Thyroid gland (tissue), 4 donors: Measurements from ENCODE around the gene IL37. TPM values are rescaled to one million over a fixed set of nuclear protein-coding genes. Genes with fewer than 3 reads are reported as not detected.

ENCODE experiments used
- DNase-seq, 2 donors: peaks; one replicate each; pipeline ENCODE4 v3.0.0-alpha.2; 2019
- H3K27ac ChIP-seq, 3 donors: fragments of 200-600 bp; sonication (generic); 1 replicate in 2 of 3; 2 replicates in 1 of 3; pipeline ENCODE4 v1.5.1; 2016 to 2019; ENCODE audit warnings: mild to moderate bottlenecking in 1 of 3, moderate library complexity in 1 of 3
- H3K27me3 ChIP-seq: fragments of 200-600 bp; sonication (generic); one replicate; pipeline ENCODE4 v1.5.1; 2019
- H3K36me3 ChIP-seq, 2 donors: fragments of 200-600 bp; sonication (generic); one replicate each; pipeline ENCODE4 v1.5.1; 2016 to 2019
- H3K4me1 ChIP-seq, 2 donors: fragments of 200-600 bp; sonication (generic); one replicate each; pipeline ENCODE4 v1.5.1; 2017 to 2019
- H3K4me3 ChIP-seq, 3 donors: fragments of 200-600 bp; sonication (generic); replicated peaks in 1 of 3; 1 replicate in 2 of 3; 2 replicates in 1 of 3; pipeline ENCODE4 v1.5.1; 2016; ENCODE audit warnings: mild to moderate bottlenecking in 1 of 3
- H3K9me3 ChIP-seq: fragments of 200-600 bp; sonication (generic); one replicate; pipeline ENCODE4 v1.5.1; 2017
- POLR2A ChIP-seq, 2 donors: fragments of 450-650 bp; IDR thresholded peaks; one replicate each; pipeline ENCODE4 v1.6.1; 2017; ENCODE audit warnings: antibody characterized with exemption in 2 of 2, mild to moderate bottlenecking in 2 of 2, moderate library complexity in 1 of 2
- WGBS, 2 donors: methylation state at CpG; one replicate each; pipeline ENCODE4 v1.1.5; 2017; 5-methylcytosine and 5-hydroxymethylcytosine counted together
- intact Hi-C: fragments of 100-400 bp; cut with DNase I; formaldehyde crosslinking; loops from one replicate; pipeline ENCODE4 v1.15.1; 2023
- total RNA-seq, 4 donors: library from RNA; depleted of rRNA; stranded (reverse); fragments of >200 nt; gene quantifications; one replicate each; pipeline ENCODE4 v1.2.3, GENCODE V29; 2016
- TF ChIP-seq, protein P1 (sequence below), 6 experiments: fragments of 200-600 bp in 3 of 6; fragments of 450-650 bp in 3 of 6; sonication (generic) in 3 of 6; IDR thresholded peaks; one replicate each; pipeline ENCODE4 v1.5.1; 2016 to 2019; ENCODE audit warnings: antibody characterized with exemption in 6 of 6, mild to moderate bottlenecking in 2 of 6, inconsistent platforms in 1 of 6, moderate library complexity in 1 of 6

Gene IL37
- total RNA-seq, 4 donors from 2014 or later = not detected

DNA sequence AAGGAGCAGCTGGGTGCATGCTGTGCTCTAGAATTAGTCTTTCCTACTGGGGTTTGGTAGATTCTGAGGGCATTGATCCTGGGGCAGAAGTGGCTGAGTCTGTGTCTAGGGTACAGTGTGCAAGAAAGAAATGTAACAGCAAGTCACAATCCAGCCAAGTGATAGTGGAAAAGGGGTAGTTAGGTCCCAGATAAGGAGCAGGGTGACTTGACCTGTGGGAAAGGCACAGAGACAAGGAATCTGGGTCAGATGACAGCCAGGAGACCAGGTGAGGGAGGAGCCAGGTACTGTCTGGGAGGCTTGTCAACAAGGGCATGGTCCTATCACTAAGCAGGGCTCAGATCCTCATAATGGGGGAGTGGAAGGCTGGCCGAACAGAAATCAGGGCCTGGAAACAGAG is 8.1 kb downstream of the IL37 start:
- WGBS, 2 donors = 92 to 96% methylated on average over 1 of the region's 1 CpG
- Histone ChIP-seq H3K4me3 (no peak overlapping the region), H3K27me3 (no peaks in the 10 kb centered on the region), H3K4me1 (no peaks in the 10 kb centered on the region), H3K9me3 (no peaks in the 10 kb centered on the region), H3K27ac (no peak overlapping the region), H3K36me3 (no peaks in the 10 kb centered on the region)
- intact Hi-C loops = no loop called here
- TF ChIP-seq, protein P1, sequence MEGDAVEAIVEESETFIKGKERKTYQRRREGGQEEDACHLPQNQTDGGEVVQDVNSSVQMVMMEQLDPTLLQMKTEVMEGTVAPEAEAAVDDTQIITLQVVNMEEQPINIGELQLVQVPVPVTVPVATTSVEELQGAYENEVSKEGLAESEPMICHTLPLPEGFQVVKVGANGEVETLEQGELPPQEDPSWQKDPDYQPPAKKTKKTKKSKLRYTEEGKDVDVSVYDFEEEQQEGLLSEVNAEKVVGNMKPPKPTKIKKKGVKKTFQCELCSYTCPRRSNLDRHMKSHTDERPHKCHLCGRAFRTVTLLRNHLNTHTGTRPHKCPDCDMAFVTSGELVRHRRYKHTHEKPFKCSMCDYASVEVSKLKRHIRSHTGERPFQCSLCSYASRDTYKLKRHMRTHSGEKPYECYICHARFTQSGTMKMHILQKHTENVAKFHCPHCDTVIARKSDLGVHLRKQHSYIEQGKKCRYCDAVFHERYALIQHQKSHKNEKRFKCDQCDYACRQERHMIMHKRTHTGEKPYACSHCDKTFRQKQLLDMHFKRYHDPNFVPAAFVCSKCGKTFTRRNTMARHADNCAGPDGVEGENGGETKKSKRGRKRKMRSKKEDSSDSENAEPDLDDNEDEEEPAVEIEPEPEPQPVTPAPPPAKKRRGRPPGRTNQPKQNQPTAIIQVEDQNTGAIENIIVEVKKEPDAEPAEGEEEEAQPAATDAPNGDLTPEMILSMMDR (IDR thresholded peaks at IDR 0.05) = no peak
- no peak for TF ChIP-seq POLR2A (IDR thresholded peaks at IDR 0.05)
- DNase-seq = no peak

DNA sequence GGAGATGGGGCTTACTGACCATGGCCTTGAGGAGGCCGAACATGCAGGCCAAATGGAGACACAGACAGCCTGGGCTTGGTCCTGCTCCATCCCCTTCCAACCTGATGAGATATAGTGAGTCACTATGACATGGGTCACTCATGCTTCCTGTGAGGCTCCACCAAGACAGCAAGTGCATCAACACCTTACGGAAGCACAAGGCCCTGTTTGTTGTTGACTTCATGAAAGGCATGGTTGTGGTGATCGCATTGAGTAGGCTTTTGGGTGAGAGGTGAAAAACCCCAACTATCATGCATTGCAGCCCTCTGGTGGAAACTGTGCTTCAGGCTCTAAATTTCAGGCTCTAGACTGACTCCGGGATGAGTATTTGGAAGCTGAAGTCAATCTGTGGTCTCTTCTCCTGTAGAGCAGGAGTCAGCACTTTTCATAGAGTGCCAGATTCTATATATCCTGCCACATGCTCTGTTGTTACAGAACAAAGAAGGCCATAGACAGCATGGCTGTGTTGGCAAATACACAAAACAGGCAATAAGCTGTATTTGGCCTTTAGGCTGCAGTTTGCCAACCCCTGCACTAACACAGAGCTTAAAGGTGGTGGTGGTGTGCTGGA is 10.1 kb downstream of the IL37 start:
- H3K27ac ChIP-seq = no peak overlapping the region
- no peaks in the 10 kb centered on the region for H3K27me3 ChIP-seq
- no peak overlapping the region for H3K4me3 ChIP-seq
- 63 to 76% methylated on average over 4 of the region's 4 CpGs for WGBS, 2 donors
- no peak for TF ChIP-seq POLR2A (IDR thresholded peaks at IDR 0.05)
- TF ChIP-seq, protein P1 (IDR thresholded peaks at IDR 0.05) = no peak
- no peaks in the 10 kb centered on the region for H3K36me3 ChIP-seq
- intact Hi-C loops = no loop called here
- DNase-seq = no peak
- no peaks in the 10 kb centered on the region for H3K9me3 ChIP-seq
- no peaks in the 10 kb centered on the region for H3K4me1 ChIP-seq

DNA sequence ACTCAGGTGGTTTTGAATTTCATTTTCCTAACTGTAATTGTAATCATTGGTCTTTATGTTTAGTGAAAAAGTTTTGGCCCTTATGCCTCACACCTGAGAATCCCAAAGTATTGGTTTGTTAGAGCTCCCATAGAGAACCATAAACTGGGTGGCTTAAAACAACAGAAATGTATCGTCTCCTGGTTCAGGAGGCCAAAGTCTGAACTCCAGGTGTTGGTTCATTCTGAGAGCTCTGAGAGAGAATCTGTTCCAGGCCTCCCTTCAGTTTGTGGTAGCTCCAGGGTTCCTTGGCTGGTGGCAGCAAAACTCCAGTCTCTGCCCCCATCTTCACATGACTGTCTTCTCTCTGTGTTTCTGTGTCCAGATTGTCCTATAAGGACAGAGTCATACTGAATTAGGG is 11.0 kb downstream of the IL37 start:
- TF ChIP-seq, protein P1 (IDR thresholded peaks at IDR 0.05) = no peak
- TF ChIP-seq POLR2A (IDR thresholded peaks at IDR 0.05) = no peak
- Histone ChIP-seq H3K9me3 (no peaks in the 10 kb centered on the region), H3K4me3 (no peak overlapping the region), H3K27me3 (no peaks in the 10 kb centered on the region), H3K27ac (no peak overlapping the region), H3K4me1 (no peaks in the 10 kb centered on the region), H3K36me3 (no peaks in the 10 kb centered on the region)
- WGBS, 2 donors = 75 to 89% methylated on average over 1 of the region's 1 CpG
- intact Hi-C loops = no loop called here
- DNase-seq = no peak

DNA sequence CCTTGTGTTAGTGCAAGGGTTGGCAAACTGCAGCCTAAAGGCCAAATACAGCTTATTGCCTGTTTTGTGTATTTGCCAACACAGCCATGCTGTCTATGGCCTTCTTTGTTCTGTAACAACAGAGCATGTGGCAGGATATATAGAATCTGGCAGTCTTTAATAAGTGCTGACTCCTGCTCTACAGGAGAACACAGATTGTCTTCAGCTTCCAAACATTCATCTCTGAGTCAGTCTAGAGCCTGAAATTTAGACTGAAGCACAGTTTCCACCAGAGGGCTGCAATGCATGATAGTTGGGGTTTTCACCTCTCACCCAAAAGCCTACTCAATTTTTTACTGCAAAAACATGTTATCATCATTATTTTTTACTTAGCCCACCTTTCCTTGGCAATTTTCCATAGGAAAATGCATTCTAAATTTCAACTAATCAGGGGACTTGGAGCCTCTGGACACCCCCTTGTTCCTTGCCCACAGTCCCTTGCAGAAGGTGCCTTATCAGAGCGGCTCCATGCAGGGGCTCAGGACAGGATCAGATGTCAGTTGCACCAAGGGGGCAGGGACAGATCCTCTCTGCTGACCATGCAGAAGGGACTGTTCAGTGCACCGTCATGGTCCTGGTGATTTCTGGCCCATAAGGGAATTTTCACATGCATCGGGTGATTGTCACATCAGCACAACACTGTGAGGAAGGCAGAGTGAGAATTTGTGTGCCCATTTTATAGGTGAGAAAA is 12.4 kb downstream of the IL37 start:
- no peak overlapping the region for H3K4me3 ChIP-seq
- H3K27me3 ChIP-seq = no peaks in the 10 kb centered on the region
- TF ChIP-seq POLR2A (IDR thresholded peaks at IDR 0.05) = no peak
- H3K4me1 ChIP-seq = no peaks in the 10 kb centered on the region
- no peak for DNase-seq
- no peak overlapping the region for H3K27ac ChIP-seq
- 71 to 76% methylated on average over 3 of the region's 3 CpGs for WGBS, 2 donors
- intact Hi-C loops = no loop called here
- no peaks in the 10 kb centered on the region for H3K36me3 ChIP-seq
- no peaks in the 10 kb centered on the region for H3K9me3 ChIP-seq

DNA sequence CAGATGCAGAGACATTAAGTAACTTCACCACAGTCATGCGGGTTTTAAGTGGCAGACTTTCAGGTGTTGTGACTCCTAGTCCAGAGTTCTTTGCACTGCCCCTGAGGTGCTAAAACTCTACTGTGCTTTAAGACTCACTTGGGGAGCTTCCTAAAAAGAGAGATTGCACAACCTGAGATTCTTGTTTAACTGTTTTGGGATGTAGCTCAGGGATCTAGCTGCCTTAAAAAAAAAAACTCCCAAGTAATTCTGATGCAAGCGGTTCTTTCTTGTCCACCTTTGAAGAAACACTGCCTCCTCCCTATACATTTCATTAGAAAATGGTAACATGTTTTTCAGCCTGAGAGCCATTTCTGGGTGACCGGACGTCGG is 13.0 kb downstream of the IL37 start:
- no peak for TF ChIP-seq POLR2A (IDR thresholded peaks at IDR 0.05)
- TF ChIP-seq, protein P1 (IDR thresholded peaks at IDR 0.05) = no peak
- intact Hi-C loops = no loop called here
- no peaks in the 10 kb centered on the region for H3K27me3 ChIP-seq
- 80 to 81% methylated on average over 5 of the region's 5 CpGs for WGBS, 2 donors
- no peaks in the 10 kb centered on the region for H3K4me1 ChIP-seq
- H3K9me3 ChIP-seq = no peaks in the 10 kb centered on the region
- no peaks in the 10 kb centered on the region for H3K36me3 ChIP-seq
- H3K4me3 ChIP-seq = no peak overlapping the region
- no peak for DNase-seq
- H3K27ac ChIP-seq = no peak overlapping the region
